Peyer's patch (tissue), 4 donors: ENCODE data around the gene NDRG4.

Experiments
- POLR2A ChIP-seq, 2 donors: fragments of 450-650 bp; IDR thresholded peaks; one replicate each; pipeline ENCODE4 v1.5.1; 2017; ENCODE audit warnings: antibody characterized with exemption in 2 of 2, mild to moderate bottlenecking in 2 of 2, moderate library complexity in 2 of 2
- TF ChIP-seq, protein P1 (sequence below), 6 experiments: fragments of 450-650 bp in 4 of 6; fragments of 200-600 bp in 2 of 6; sonication (generic) in 1 of 6; IDR thresholded peaks; one replicate each; pipeline ENCODE4 v1.5.1; 2017 to 2019; ENCODE audit warnings: antibody characterized with exemption in 6 of 6, mild to moderate bottlenecking in 3 of 6, moderate library complexity in 1 of 6

DNA sequence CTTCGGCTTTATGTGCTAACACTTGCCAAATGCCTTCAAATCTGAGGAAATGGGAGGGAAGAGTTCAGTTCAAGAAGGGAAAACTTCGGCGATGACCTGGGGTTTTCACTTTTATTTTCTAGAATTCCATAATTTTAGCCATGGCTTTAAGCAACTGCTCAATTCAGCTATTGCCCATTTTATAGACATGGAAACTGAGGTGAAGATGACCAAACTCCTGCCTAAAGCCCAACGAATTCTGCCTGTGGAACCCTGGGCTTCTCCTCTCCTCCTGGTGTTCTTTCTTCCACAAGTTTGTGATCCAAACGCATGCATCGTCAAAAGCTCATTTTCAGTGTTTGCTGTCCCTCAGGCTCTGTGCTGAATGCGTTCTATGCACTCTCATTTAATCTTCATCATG is 49.4 kb upstream of the NDRG4 start:
- TF ChIP-seq POLR2A (IDR thresholded peaks at IDR 0.05) = no peak
- TF ChIP-seq, protein P1, sequence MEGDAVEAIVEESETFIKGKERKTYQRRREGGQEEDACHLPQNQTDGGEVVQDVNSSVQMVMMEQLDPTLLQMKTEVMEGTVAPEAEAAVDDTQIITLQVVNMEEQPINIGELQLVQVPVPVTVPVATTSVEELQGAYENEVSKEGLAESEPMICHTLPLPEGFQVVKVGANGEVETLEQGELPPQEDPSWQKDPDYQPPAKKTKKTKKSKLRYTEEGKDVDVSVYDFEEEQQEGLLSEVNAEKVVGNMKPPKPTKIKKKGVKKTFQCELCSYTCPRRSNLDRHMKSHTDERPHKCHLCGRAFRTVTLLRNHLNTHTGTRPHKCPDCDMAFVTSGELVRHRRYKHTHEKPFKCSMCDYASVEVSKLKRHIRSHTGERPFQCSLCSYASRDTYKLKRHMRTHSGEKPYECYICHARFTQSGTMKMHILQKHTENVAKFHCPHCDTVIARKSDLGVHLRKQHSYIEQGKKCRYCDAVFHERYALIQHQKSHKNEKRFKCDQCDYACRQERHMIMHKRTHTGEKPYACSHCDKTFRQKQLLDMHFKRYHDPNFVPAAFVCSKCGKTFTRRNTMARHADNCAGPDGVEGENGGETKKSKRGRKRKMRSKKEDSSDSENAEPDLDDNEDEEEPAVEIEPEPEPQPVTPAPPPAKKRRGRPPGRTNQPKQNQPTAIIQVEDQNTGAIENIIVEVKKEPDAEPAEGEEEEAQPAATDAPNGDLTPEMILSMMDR (IDR thresholded peaks at IDR 0.05) = no peak
